Left ventricle myocardium inferior (tissue), 1 donor: ENCODE measurements around the gene ZNF239. TPM values are rescaled to one million over a fixed set of nuclear protein-coding genes. Genes with fewer than 3 reads are reported as not detected.
A peak's percentile ranks its signal among the peaks of the same experiment; 100 is the strongest.
"Not testable (repeated sequence)": the region's sequence is repeated elsewhere in the genome, so short reads cannot be mapped to it uniquely, and the experiment has no call there.

Source experiments
- DNase-seq: peaks from one replicate; pipeline ENCODE4 v3.0.0-alpha.2; 2020
- H3K27ac ChIP-seq: fragments of 200-600 bp; replicated peaks from 2 replicates; pipeline ENCODE4 v1.8.0; 2021
- H3K27me3 ChIP-seq: fragments of 200-600 bp; 2 replicates; pipeline ENCODE4 v1.8.0; 2021; ENCODE audit warnings: low read depth
- H3K36me3 ChIP-seq: fragments of 200-600 bp; 2 replicates; pipeline ENCODE4 v1.8.0; 2021
- H3K4me1 ChIP-seq: fragments of 200-600 bp; 2 replicates; pipeline ENCODE4 v1.8.0; 2021
- H3K4me3 ChIP-seq: fragments of 200-600 bp; 2 replicates; pipeline ENCODE4 v1.8.0; 2021; ENCODE audit warnings: mild to moderate bottlenecking, moderate library complexity
- H3K9me3 ChIP-seq: fragments of 200-600 bp; replicated peaks from 2 replicates; pipeline ENCODE4 v1.8.0; 2021
- intact Hi-C: fragments of 100-400 bp; cut with micrococcal nuclease; formaldehyde crosslinking; loops from one replicate; pipeline ENCODE4 v1.11.0; 2022
- total RNA-seq: library from RNA; stranded (reverse); fragmentation: NEBNext Ultra II Directional; extraction: Animal tissue kit (Norgen Biotek cat#: 25700); gene quantifications from one replicate; pipeline ENCODE4 v1.2.1, GENCODE V29; 2021
- TF ChIP-seq, protein P1 (sequence below): fragments of 200-600 bp; IDR thresholded peaks from 2 replicates; pipeline ENCODE4 v1.8.0; 2021; ENCODE audit warnings: antibody characterized with exemption, mild to moderate bottlenecking, borderline replicate concordance
- donor health status: DM: no; HTN: yes; CAD: no; lungs with severe emphysema.

Gene ZNF239
- total RNA-seq, 1 donor from 2014 or later = 1.5 TPM

DNA sequence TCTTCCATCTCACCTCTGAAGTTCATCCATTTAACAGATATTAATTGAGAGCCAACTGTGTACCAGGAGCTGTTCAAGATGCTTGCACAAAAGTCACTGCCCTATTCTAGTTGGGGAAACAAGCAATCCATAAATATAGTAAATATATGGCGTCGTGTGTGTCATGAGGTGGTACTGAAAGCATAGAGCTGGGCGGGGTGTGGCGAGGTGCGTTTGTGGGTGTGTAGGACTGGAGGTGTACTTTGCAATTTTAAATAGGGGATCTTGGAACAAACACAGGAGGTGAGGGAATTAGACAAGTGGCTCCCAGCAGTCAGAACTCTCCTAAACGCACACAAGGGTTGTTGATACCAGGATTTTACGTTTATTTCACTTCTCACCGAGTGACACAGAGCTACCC is 490 bp upstream of the ZNF239 start:
- no peak for DNase-seq
- Histone ChIP-seq H3K27ac (peak overlapping the region; percentile 80), H3K9me3 (no peaks in the 10 kb centered on the region), H3K27me3 (no peaks in the 10 kb centered on the region), H3K4me3 (peak overlapping the region; percentile 81), H3K36me3 (no peaks in the 10 kb centered on the region), H3K4me1 (peaks cover 22% of the 10 kb centered on the region)
- intact Hi-C loops = no loop called here
- TF ChIP-seq, protein P1, sequence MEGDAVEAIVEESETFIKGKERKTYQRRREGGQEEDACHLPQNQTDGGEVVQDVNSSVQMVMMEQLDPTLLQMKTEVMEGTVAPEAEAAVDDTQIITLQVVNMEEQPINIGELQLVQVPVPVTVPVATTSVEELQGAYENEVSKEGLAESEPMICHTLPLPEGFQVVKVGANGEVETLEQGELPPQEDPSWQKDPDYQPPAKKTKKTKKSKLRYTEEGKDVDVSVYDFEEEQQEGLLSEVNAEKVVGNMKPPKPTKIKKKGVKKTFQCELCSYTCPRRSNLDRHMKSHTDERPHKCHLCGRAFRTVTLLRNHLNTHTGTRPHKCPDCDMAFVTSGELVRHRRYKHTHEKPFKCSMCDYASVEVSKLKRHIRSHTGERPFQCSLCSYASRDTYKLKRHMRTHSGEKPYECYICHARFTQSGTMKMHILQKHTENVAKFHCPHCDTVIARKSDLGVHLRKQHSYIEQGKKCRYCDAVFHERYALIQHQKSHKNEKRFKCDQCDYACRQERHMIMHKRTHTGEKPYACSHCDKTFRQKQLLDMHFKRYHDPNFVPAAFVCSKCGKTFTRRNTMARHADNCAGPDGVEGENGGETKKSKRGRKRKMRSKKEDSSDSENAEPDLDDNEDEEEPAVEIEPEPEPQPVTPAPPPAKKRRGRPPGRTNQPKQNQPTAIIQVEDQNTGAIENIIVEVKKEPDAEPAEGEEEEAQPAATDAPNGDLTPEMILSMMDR = no peak

DNA sequence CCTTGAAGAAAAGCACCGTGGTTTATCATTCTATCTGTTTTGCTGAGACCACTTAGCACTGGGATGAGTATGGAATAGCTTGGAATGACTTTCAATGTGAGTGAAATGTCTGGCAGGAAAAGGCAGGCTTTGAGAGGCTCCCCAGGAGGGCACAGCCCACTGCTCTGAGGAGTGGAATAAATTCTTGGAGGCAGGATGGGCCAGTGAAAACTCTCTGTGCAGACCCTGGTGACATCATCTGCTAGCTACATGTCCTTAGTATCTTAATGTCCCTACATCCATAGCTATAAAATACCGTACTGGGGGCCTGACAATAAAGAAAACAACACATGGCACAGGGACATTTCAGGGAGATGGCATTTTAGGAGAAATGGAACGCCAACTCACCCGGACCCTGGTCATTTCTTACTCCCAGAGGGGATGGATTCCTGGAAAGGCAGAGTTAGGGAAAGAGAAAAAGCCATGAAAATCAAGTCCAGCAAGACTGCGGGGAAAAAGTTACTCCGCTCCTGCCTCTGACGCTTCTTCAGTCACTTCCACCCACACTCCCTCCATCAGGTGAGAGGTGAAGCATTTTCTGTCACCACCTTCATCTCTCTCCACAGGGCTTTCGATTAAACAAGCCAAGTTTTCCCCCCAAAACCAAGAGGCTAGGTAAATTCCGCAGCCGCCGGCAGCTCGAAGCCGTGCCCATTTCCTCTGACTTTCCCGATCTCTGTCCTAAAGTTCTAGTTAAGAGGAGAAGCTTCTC is 991 bp downstream of the ZNF239 start:
- DNase-seq = no peak
- no peaks in the 10 kb centered on the region for H3K36me3 ChIP-seq
- no peaks in the 10 kb centered on the region for H3K27me3 ChIP-seq
- intact Hi-C loops = no loop called here
- peak overlapping the region; percentile 80 for H3K27ac ChIP-seq
- TF ChIP-seq, protein P1 = no peak
- H3K4me3 ChIP-seq = peak overlapping the region; percentile 81
- peaks cover 22% of the 10 kb centered on the region for H3K4me1 ChIP-seq
- H3K9me3 ChIP-seq = no peaks in the 10 kb centered on the region

DNA sequence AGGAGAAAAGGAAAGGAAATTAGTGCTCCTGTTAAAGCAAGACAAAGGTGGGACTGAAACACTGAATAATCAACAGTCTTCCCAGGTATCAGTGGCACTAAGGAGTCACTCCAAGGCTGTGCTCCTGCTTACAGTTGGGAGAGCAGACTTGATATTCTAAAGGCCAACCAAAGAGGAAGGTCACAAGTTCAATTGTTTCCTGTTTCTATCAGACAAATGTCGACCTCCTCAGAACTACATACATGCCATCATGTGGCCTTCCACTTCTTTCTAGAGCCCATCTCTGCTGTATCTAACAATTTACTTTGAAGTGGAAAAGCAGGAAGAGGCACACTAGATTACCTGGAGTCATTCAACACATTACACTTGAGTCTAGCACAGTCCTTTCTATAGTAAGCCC is 3.4 kb downstream of the ZNF239 start:
- H3K4me3 ChIP-seq = no peak overlapping the region
- H3K9me3 ChIP-seq = no peaks in the 10 kb centered on the region
- TF ChIP-seq, protein P1 = no peak
- H3K36me3 ChIP-seq = peaks cover 13% of the 10 kb centered on the region
- H3K27me3 ChIP-seq = no peaks in the 10 kb centered on the region
- H3K27ac ChIP-seq = no peak overlapping the region
- H3K4me1 ChIP-seq = peaks cover 22% of the 10 kb centered on the region
- intact Hi-C loops = no loop called here
- DNase-seq = no peak

DNA sequence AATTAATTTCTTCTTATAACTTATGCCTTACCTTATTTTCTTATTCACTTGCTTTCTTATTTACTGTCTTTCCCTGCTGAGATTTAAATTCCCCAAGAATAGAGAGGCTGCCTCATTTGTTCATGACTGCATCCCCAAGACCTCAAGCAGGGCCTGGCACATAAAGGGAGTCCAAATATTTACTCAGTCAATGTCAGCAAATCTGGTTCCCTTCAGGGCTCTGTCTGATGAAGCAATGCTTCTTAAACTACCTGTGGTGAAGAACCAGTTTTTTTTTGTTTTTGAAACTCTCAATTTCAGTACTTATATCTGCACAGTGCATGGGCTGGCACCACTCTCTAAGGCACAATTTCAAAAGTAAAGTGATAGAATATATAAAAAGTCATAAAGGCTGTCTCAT is 4.7 kb downstream of the ZNF239 start:
- H3K9me3 ChIP-seq = no peaks in the 10 kb centered on the region
- peaks cover 18% of the 10 kb centered on the region for H3K36me3 ChIP-seq
- TF ChIP-seq, protein P1 = no peak
- intact Hi-C loops = no loop called here
- peaks cover 17% of the 10 kb centered on the region for H3K4me1 ChIP-seq
- H3K27me3 ChIP-seq = no peaks in the 10 kb centered on the region
- DNase-seq = no peak
- H3K4me3 ChIP-seq = no peak overlapping the region
- H3K27ac ChIP-seq = no peak overlapping the region

DNA sequence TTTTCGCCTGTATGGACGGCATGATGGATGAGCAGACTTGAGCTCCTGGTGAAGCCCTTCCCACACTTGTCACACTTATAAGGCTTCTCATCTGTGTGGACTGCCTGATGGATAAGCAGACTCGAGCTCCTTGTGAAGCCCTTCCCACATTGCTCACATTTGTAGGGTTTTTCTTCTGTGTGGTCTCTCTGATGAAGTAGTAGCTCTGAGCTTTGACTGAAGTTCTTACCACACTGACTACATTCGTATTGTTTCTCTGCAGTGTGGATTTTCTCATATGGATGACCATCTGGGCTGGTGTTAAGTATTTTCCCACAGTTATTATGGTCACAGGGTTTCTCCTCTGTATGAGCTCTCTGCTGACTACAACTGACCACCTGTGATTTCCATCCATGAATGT is 17.2 kb downstream of the ZNF239 start:
- no peaks in the 10 kb centered on the region for H3K27me3 ChIP-seq
- no peak overlapping the region for H3K27ac ChIP-seq
- peaks cover 22% of the 10 kb centered on the region for H3K9me3 ChIP-seq
- no peak overlapping the region for H3K4me3 ChIP-seq
- peaks cover 3% of the 10 kb centered on the region for H3K4me1 ChIP-seq
- DNase-seq = no peak
- intact Hi-C loops = no loop called here
- H3K36me3 ChIP-seq = peaks cover 40% of the 10 kb centered on the region
- TF ChIP-seq, protein P1 = no peak

DNA sequence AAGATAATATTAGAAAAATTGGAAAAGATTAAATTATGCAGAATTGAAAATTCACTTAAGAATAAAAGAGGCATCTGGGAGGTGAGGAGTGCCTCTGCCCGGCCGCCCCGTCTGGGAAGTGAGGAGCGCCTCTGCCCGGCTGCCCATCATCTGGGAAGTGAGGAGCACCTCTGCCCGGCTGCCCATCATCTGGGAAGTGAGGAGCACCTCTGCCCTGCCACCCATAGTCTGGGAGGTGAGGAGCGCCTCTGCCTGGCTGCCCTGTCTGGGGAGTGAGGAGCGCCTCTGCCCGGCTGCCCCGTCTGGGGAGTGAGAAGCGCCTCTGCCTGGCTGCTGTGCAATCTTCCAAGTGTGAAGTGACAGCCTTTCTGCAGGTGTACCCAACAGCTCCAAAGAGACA is 30.7 kb downstream of the ZNF239 start:
- intact Hi-C loops, H3K4me1 ChIP-seq, DNase-seq, H3K27ac ChIP-seq, H3K36me3 ChIP-seq, H3K27me3 ChIP-seq, H3K4me3 ChIP-seq: not testable (repeated sequence)
- peaks cover 20% of the 10 kb centered on the region for H3K9me3 ChIP-seq
